Epidermal melanocyte (primary cell): ENCODE results near the gene NDUFA11.

ENCODE experiments used
- DNase-seq: peaks from one replicate; pipeline ENCODE4 v3.0.0; 2011; ENCODE audit warnings: low spot score; ENCODE audit not compliant: insufficient read length

The NDUFA11 gene

GRCh38 chr19:5908773-5909442 is 5.3 kb upstream of the NDUFA11 start:
- no peak for DNase-seq

- no peak for DNase-seq
Observed at GRCh38 chr19:5907241-5907640, 3.7 kb upstream of the NDUFA11 start.

GRCh38 chr19:5905114-5905778 is 1.7 kb upstream of the NDUFA11 start:
- DNase-seq, result no peak

GRCh38 chr19:5904352-5905113 is 943 bp upstream of the NDUFA11 start, which contains the start of gene VMAC:
Gene VMAC (plus strand): TSS chr19:5904872. CDS start chr19:5904891, 19 bp downstream.
- DNase-seq, result peak; percentile 96

GRCh38 chr19:5903056-5903623 is 450 bp downstream of the NDUFA11 start:
- no peak for DNase-seq

GRCh38 chr19:5900976-5901375 is 2.6 kb downstream of the NDUFA11 start:
- DNase-seq, result no peak

- no peak for DNase-seq
Observed at GRCh38 chr19:5899728-5900526, 3.7 kb downstream of the NDUFA11 start.

GRCh38 chr19:5897189-5897969 is 6.2 kb downstream of the NDUFA11 start:
- DNase-seq, result no peak

GRCh38 chr19:5896365-5897076 is 7.1 kb downstream of the NDUFA11 start:
- DNase-seq, result no peak

- no peak for DNase-seq
Observed at GRCh38 chr19:5895890-5896289, 7.7 kb downstream of the NDUFA11 start.

- DNase-seq, result no peak
Observed at GRCh38 chr19:5895409-5895808, 8.2 kb downstream of the NDUFA11 start.

GRCh38 chr19:5894704-5895349 is 8.8 kb downstream of the NDUFA11 start:
- DNase-seq, result no peak

GRCh38 chr19:5893907-5894703 is 9.5 kb downstream of the NDUFA11 start:
- no peak for DNase-seq

GRCh38 chr19:5893296-5893903 is 10.2 kb downstream of the NDUFA11 start:
- no peak for DNase-seq

GRCh38 chr19:5892772-5893275 is 10.8 kb downstream of the NDUFA11 start:
- DNase-seq, result no peak

- no peak for DNase-seq
Observed at GRCh38 chr19:5891938-5892771, 11.4 kb downstream of the NDUFA11 start.

- DNase-seq, result no peak
Observed at GRCh38 chr19:5891572-5891937, 12.0 kb downstream of the NDUFA11 start.
